T-helper 2 cell (primary cell): ENCODE data around the gene TMEM161A.
A peak's percentile ranks its signal among the peaks of the same experiment; 100 is the strongest.
"Not testable (repeated sequence)": the region's sequence is repeated elsewhere in the genome, so short reads cannot be mapped to it uniquely, and the experiment has no call there.

Experiments used
- DNase-seq, 5 experiments: peaks; one replicate each; pipeline versions ENCODE4 v3.0.0 to v3.0.0-alpha.2; 2012 to 2022

Gene TMEM161A

GRCh38 chr19:19154768-19155494 is 16.7 kb upstream of the TMEM161A start:
- no peak for DNase-seq

GRCh38 chr19:19152668-19153384 is 14.5 kb upstream of the TMEM161A start:
- DNase-seq, result no peak

GRCh38 chr19:19151418-19151817 is 13.1 kb upstream of the TMEM161A start:
- DNase-seq, result no peak

- DNase-seq, result no peak
Observed at GRCh38 chr19:19149435-19149834, 11.2 kb upstream of the TMEM161A start.

- not testable (repeated sequence) for DNase-seq
Observed at GRCh38 chr19:19148504-19148903, 10.2 kb upstream of the TMEM161A start.

- DNase-seq, result no peak
Observed at GRCh38 chr19:19147344-19147743, 9.1 kb upstream of the TMEM161A start.

GRCh38 chr19:19146865-19147264 is 8.6 kb upstream of the TMEM161A start:
- no peak for DNase-seq

GRCh38 chr19:19145684-19146608 is 7.7 kb upstream of the TMEM161A start:
- peak; percentile 58 to 83 (median 76) for DNase-seq

- DNase-seq, result no peak
Observed at GRCh38 chr19:19145281-19145680, 7.0 kb upstream of the TMEM161A start.

- DNase-seq, result no peak
Observed at GRCh38 chr19:19142347-19142746, 4.1 kb upstream of the TMEM161A start.

GRCh38 chr19:19140476-19140875 is 2.2 kb upstream of the TMEM161A start:
- DNase-seq, result no peak

GRCh38 chr19:19139876-19140229 is 1.6 kb upstream of the TMEM161A start:
- no peak for DNase-seq

GRCh38 chr19:19137556-19138108 is 646 bp downstream of the TMEM161A start:
- DNase-seq, result no peak

GRCh38 chr19:19135713-19136112 is 2.6 kb downstream of the TMEM161A start:
- DNase-seq, result not testable (repeated sequence)

GRCh38 chr19:19134687-19135158 is 3.6 kb downstream of the TMEM161A start:
- peak in 3 of 5 experiments; percentile 6 to 25 (median 22) for DNase-seq

- DNase-seq, result no peak
Observed at GRCh38 chr19:19133985-19134384, 4.3 kb downstream of the TMEM161A start.

- DNase-seq, result no peak
Observed at GRCh38 chr19:19132912-19133311, 5.4 kb downstream of the TMEM161A start.

GRCh38 chr19:19131989-19132388 is 6.3 kb downstream of the TMEM161A start:
- no peak for DNase-seq

GRCh38 chr19:19126102-19126501 is 12.2 kb downstream of the TMEM161A start:
- no peak for DNase-seq

GRCh38 chr19:19123386-19123785 is 14.9 kb downstream of the TMEM161A start:
- no peak for DNase-seq

- no peak for DNase-seq
Observed at GRCh38 chr19:19122902-19123301, 15.4 kb downstream of the TMEM161A start.

GRCh38 chr19:19121371-19121770 is 16.9 kb downstream of the TMEM161A start:
- no peak for DNase-seq
